HL-60 (cell line): Measurements from ENCODE around the gene CADM1.

ENCODE experiments used
- DNase-seq, 2 experiments: peaks; one replicate each; pipeline ENCODE4 v3.0.0-alpha.2; 2010 to 2020; ENCODE audit warnings: low read depth in 1 of 2, low spot score in 1 of 2
- H3K27ac ChIP-seq: fragments of 250-450 bp; sonication (Bioruptor Pico); replicated peaks from 2 replicates; pipeline ENCODE4 v1.5.1; 2020; ENCODE audit warnings: mild to moderate bottlenecking, moderate library complexity
- H3K27me3 ChIP-seq: fragments of 250-450 bp; sonication (Bioruptor Pico); 2 replicates; pipeline ENCODE4 v1.5.1; 2021; ENCODE audit warnings: mild to moderate bottlenecking, moderate library complexity; ENCODE audit not compliant: insufficient read depth, poor library complexity, severe bottlenecking
- H3K4me3 ChIP-seq: replicated peaks from 2 replicates; pipeline ENCODE4 v1.5.1; 2011; ENCODE audit warnings: mild to moderate bottlenecking, control low read depth, low read length; ENCODE audit not compliant: insufficient read depth
- CTCF ChIP-seq: IDR thresholded peaks from one replicate; pipeline ENCODE4 v1.5.1; 2011; ENCODE audit warnings: low read length, control low read depth, inconsistent platforms; ENCODE audit not compliant: insufficient read depth
- GABPA ChIP-seq: IDR thresholded peaks from 2 replicates; pipeline ENCODE4 v1.6.1; 2012; ENCODE audit warnings: low read depth
- POLR2AphosphoS5 ChIP-seq: IDR thresholded peaks from 2 replicates; pipeline ENCODE4 v1.6.1; 2012; ENCODE audit warnings: low read depth
- REST ChIP-seq: IDR thresholded peaks from 2 replicates; pipeline ENCODE4 v1.6.1; 2012; ENCODE audit warnings: low read depth; ENCODE audit not compliant: insufficient replicate concordance
- SPI1 ChIP-seq: IDR thresholded peaks from 2 replicates; pipeline ENCODE4 v1.6.1; 2012; ENCODE audit warnings: low read depth, mild to moderate bottlenecking, borderline replicate concordance

The CADM1 gene

GRCh38 chr11:115455613-115456012 is 48.6 kb downstream of the CADM1 start:
- H3K27me3 ChIP-seq, result peaks cover 8% of the 10 kb centered on the region
- no peak overlapping the region for H3K27ac ChIP-seq
- DNase-seq, result no peak
- H3K4me3 ChIP-seq, result no peak overlapping the region
- TF ChIP-seq SPI1, result no peak
- no peak for TF ChIP-seq CTCF

- Histone ChIP-seq H3K4me3 (no peak overlapping the region), H3K27ac (no peak overlapping the region), H3K27me3 (peaks cover 8% of the 10 kb centered on the region)
- DNase-seq, result no peak
- TF ChIP-seq GABPA, result no peak
- no peak for TF ChIP-seq SPI1
- no peak for TF ChIP-seq REST
- no peak for TF ChIP-seq CTCF
- TF ChIP-seq POLR2AphosphoS5, result no peak
Observed at GRCh38 chr11:115454525-115454924, 49.7 kb downstream of the CADM1 start.

GRCh38 chr11:115453693-115454490 is 50.3 kb downstream of the CADM1 start:
- no peak for TF ChIP-seq CTCF
- no peak for TF ChIP-seq REST
- TF ChIP-seq SPI1, result no peak
- no peak for TF ChIP-seq GABPA
- no peak for TF ChIP-seq POLR2AphosphoS5
- H3K27me3 ChIP-seq, result peaks cover 8% of the 10 kb centered on the region
- DNase-seq, result no peak
- H3K27ac ChIP-seq, result no peak overlapping the region
- no peak overlapping the region for H3K4me3 ChIP-seq

GRCh38 chr11:115452241-115452640 is 52.0 kb downstream of the CADM1 start:
- no peak overlapping the region for H3K27ac ChIP-seq
- peaks cover 8% of the 10 kb centered on the region for H3K27me3 ChIP-seq
- H3K4me3 ChIP-seq, result no peak overlapping the region
- DNase-seq, result no peak
- TF ChIP-seq CTCF, result no peak
- TF ChIP-seq SPI1, result no peak
- TF ChIP-seq GABPA, result no peak
- no peak for TF ChIP-seq POLR2AphosphoS5
- TF ChIP-seq REST, result no peak
